SK-N-SH treated with all-trans-retinoic acid at 6 μM for 48 hours (cell line): Measurements from ENCODE around the gene TEX26.
A peak's percentile ranks its signal among the peaks of the same experiment; 100 is the strongest.

Experiments used
- ATAC-seq: fragments of 200-7000 bp; cut with Tn5 transposase; 3 replicates; pipeline ENCODE4 v1.9.1; 2020; ENCODE audit warnings: mild to moderate bottlenecking, moderate library complexity
- ARNTL ChIP-seq: fragments of 450-650 bp; formaldehyde crosslinking; IDR thresholded peaks from 2 replicates; pipeline ENCODE4 v1.5.0; 2020; ENCODE audit warnings: low read depth, mild to moderate bottlenecking, moderate library complexity, borderline replicate concordance
- BACH2 ChIP-seq: fragments of 250-450 bp; sonication (Bioruptor Pico); IDR thresholded peaks from 2 replicates; pipeline ENCODE4 v1.9.0; 2021; ENCODE audit warnings: mild to moderate bottlenecking, borderline replicate concordance
- CSDC2 ChIP-seq: fragments of 250-450 bp; sonication (Bioruptor Pico); IDR thresholded peaks from 2 replicates; pipeline ENCODE4 v1.5.0; 2020; ENCODE audit warnings: mild to moderate bottlenecking, moderate library complexity
- ESRRG ChIP-seq: fragments of 250-450 bp; sonication (Bioruptor Pico); IDR thresholded peaks from 2 replicates; pipeline ENCODE4 v1.6.1; 2021; ENCODE audit warnings: mild to moderate bottlenecking
- GLIS3 ChIP-seq: fragments of 250-450 bp; sonication (Bioruptor Pico); IDR thresholded peaks from 2 replicates; pipeline ENCODE4 v1.5.0; 2020; ENCODE audit warnings: mild to moderate bottlenecking, moderate library complexity
- ISL1 ChIP-seq: fragments of 250-450 bp; sonication (Bioruptor Pico); IDR thresholded peaks from 2 replicates; pipeline ENCODE4 v2.1.2; 2022; ENCODE audit warnings: mild to moderate bottlenecking, moderate library complexity
- OSR1 ChIP-seq: fragments of 250-450 bp; sonication (Bioruptor Pico); IDR thresholded peaks from 2 replicates; pipeline ENCODE4 v1.8.0; 2022; ENCODE audit warnings: moderate library complexity, mild to moderate bottlenecking, inconsistent platforms
- RARB ChIP-seq: fragments of 250-450 bp; sonication (Bioruptor Pico); IDR thresholded peaks from 2 replicates; pipeline ENCODE4 v1.8.0; 2021; ENCODE audit warnings: mild to moderate bottlenecking, moderate library complexity
- SNAI2 ChIP-seq: fragments of 250-450 bp; sonication (Bioruptor Pico); IDR thresholded peaks from 2 replicates; pipeline ENCODE4 v1.5.0; 2020; ENCODE audit warnings: mild to moderate bottlenecking, moderate library complexity
- TCF4 ChIP-seq: fragments of 250-450 bp; sonication (Bioruptor Pico); IDR thresholded peaks from 2 replicates; pipeline ENCODE4 v1.8.0; 2021; ENCODE audit warnings: mild to moderate bottlenecking, moderate library complexity, borderline replicate concordance
- ZC3H10 ChIP-seq: fragments of 250-450 bp; sonication (Bioruptor Pico); IDR thresholded peaks from 2 replicates; pipeline ENCODE4 v1.5.1; 2021; ENCODE audit warnings: mild to moderate bottlenecking, moderate library complexity
- ZFP3 ChIP-seq: fragments of 250-450 bp; sonication (Bioruptor Pico); IDR thresholded peaks from 2 replicates; pipeline ENCODE4 v1.5.0; 2020; ENCODE audit warnings: mild to moderate bottlenecking, moderate library complexity
- ZFP30 ChIP-seq: fragments of 450-650 bp; formaldehyde crosslinking; IDR thresholded peaks from 2 replicates; pipeline ENCODE4 v1.5.0; 2022; ENCODE audit warnings: mild to moderate bottlenecking, moderate library complexity
- ZNF565 ChIP-seq: fragments of 450-650 bp; formaldehyde crosslinking; conservative IDR thresholded peaks from 2 replicates; pipeline ENCODE4 v1.5.0; 2020; ENCODE audit warnings: low read depth, mild to moderate bottlenecking, moderate library complexity
- ZNF70 ChIP-seq: fragments of 450-650 bp; formaldehyde crosslinking; IDR thresholded peaks from 2 replicates; pipeline ENCODE4 v1.5.0; 2020; ENCODE audit warnings: mild to moderate bottlenecking, moderate library complexity
- ZNF8 ChIP-seq: fragments of 450-650 bp; formaldehyde crosslinking; IDR thresholded peaks from 2 replicates; pipeline ENCODE4 v1.5.0; 2020; ENCODE audit warnings: mild to moderate bottlenecking, moderate library complexity
- TF ChIP-seq, protein P1 (sequence below): fragments of 250-450 bp; sonication (Bioruptor Pico); IDR thresholded peaks from 2 replicates; pipeline ENCODE4 v1.5.1; 2020; ENCODE audit warnings: low read depth, mild to moderate bottlenecking, moderate library complexity
- TF ChIP-seq, protein P2 (sequence below): fragments of 250-450 bp; sonication (Bioruptor Pico); IDR thresholded peaks from 2 replicates; pipeline ENCODE4 v1.5.0; 2020; ENCODE audit warnings: mild to moderate bottlenecking, moderate library complexity
- TF ChIP-seq, protein P3 (sequence below): fragments of 250-450 bp; sonication (Bioruptor Pico); IDR thresholded peaks from 2 replicates; pipeline ENCODE4 v1.8.0; 2021; ENCODE audit warnings: low read depth, mild to moderate bottlenecking, moderate library complexity, borderline replicate concordance
- TF ChIP-seq, protein P4 (sequence below): fragments of 250-450 bp; sonication (Bioruptor Pico); IDR thresholded peaks from 2 replicates; pipeline ENCODE4 v1.5.1; 2021; ENCODE audit warnings: mild to moderate bottlenecking, moderate library complexity
- TF ChIP-seq, protein P5 (sequence below): fragments of 250-450 bp; sonication (Bioruptor Pico); IDR thresholded peaks from 2 replicates; pipeline ENCODE4 v1.8.0; 2020; ENCODE audit warnings: mild to moderate bottlenecking, moderate library complexity, borderline replicate concordance

The TEX26 gene

GRCh38 chr13:30972888-30973377 lies 40.5 kb downstream of the TEX26 start (continued):
- TF ChIP-seq ZNF565 (CRISPR knock-in tag) (no peak), TCF4 (CRISPR knock-in tag) (peak; percentile 87), ZNF70 (CRISPR knock-in tag) (no peak), GLIS3 (CRISPR knock-in tag) (0 out of 2 replicates have a peak, but pooled peaks have one; percentile 30)
- TF ChIP-seq, protein P1, sequence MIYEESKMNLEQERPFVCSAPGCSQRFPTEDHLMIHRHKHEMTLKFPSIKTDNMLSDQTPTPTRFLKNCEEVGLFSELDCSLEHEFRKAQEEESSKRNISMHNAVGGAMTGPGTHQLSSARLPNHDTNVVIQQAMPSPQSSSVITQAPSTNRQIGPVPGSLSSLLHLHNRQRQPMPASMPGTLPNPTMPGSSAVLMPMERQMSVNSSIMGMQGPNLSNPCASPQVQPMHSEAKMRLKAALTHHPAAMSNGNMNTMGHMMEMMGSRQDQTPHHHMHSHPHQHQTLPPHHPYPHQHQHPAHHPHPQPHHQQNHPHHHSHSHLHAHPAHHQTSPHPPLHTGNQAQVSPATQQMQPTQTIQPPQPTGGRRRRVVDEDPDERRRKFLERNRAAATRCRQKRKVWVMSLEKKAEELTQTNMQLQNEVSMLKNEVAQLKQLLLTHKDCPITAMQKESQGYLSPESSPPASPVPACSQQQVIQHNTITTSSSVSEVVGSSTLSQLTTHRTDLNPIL (CRISPR knock-in tag) = peak; percentile 89
- TF ChIP-seq, all 23 proteins: peak for 10

DNA sequence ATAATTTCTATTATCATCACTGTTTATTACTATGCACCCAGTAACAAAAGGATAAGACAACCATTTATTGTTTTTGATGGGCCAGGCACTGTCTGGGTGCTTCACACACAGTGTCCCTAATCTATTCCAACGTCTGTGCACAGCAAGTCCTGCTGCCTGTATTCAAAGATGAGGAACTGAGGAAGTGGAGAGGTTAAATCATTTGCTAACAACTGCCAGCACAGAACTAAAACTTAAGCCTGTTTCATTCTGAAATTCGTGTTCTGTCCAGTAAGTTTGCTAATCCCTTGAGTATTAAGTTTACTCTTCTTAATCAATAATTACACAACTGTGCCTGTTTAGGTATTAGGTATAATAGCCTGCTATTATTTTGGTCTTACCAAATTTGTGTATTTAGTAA lies 41.9 kb downstream of the TEX26 start:
- TF ChIP-seq ESRRG (CRISPR knock-in tag) = no peak
- no peak for TF ChIP-seq RARB (CRISPR knock-in tag)
- TF ChIP-seq ZFP30 (CRISPR knock-in tag) = no peak
- TF ChIP-seq BACH2 = no peak
- no peak for TF ChIP-seq ZNF565 (CRISPR knock-in tag)
- TF ChIP-seq, protein P2, sequence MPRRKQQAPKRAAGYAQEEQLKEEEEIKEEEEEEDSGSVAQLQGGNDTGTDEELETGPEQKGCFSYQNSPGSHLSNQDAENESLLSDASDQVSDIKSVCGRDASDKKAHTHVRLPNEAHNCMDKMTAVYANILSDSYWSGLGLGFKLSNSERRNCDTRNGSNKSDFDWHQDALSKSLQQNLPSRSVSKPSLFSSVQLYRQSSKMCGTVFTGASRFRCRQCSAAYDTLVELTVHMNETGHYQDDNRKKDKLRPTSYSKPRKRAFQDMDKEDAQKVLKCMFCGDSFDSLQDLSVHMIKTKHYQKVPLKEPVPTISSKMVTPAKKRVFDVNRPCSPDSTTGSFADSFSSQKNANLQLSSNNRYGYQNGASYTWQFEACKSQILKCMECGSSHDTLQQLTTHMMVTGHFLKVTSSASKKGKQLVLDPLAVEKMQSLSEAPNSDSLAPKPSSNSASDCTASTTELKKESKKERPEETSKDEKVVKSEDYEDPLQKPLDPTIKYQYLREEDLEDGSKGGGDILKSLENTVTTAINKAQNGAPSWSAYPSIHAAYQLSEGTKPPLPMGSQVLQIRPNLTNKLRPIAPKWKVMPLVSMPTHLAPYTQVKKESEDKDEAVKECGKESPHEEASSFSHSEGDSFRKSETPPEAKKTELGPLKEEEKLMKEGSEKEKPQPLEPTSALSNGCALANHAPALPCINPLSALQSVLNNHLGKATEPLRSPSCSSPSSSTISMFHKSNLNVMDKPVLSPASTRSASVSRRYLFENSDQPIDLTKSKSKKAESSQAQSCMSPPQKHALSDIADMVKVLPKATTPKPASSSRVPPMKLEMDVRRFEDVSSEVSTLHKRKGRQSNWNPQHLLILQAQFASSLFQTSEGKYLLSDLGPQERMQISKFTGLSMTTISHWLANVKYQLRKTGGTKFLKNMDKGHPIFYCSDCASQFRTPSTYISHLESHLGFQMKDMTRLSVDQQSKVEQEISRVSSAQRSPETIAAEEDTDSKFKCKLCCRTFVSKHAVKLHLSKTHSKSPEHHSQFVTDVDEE (CRISPR knock-in tag) = no peak
- no peak for TF ChIP-seq ZFP3 (CRISPR knock-in tag)
- TF ChIP-seq CSDC2 (CRISPR knock-in tag) = no peak
- no peak for TF ChIP-seq OSR1 (CRISPR knock-in tag)
- TF ChIP-seq ARNTL = no peak
- TF ChIP-seq GLIS3 (CRISPR knock-in tag) = no peak
- TF ChIP-seq, protein P3, sequence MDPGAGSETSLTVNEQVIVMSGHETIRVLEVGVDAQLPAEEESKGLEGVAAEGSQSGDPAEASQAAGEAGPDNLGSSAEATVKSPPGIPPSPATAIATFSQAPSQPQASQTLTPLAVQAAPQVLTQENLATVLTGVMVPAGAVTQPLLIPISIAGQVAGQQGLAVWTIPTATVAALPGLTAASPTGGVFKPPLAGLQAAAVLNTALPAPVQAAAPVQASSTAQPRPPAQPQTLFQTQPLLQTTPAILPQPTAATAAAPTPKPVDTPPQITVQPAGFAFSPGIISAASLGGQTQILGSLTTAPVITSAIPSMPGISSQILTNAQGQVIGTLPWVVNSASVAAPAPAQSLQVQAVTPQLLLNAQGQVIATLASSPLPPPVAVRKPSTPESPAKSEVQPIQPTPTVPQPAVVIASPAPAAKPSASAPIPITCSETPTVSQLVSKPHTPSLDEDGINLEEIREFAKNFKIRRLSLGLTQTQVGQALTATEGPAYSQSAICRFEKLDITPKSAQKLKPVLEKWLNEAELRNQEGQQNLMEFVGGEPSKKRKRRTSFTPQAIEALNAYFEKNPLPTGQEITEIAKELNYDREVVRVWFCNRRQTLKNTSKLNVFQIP = no peak
- TF ChIP-seq ZC3H10 (CRISPR knock-in tag) = no peak
- TF ChIP-seq ISL1 (CRISPR knock-in tag) = no peak
- no peak for TF ChIP-seq TCF4 (CRISPR knock-in tag)
- no peak for TF ChIP-seq SNAI2 (CRISPR knock-in tag)
- TF ChIP-seq ZNF8 = no peak
- TF ChIP-seq, all 23 proteins: peak for 0
- no peak for ATAC-seq

DNA sequence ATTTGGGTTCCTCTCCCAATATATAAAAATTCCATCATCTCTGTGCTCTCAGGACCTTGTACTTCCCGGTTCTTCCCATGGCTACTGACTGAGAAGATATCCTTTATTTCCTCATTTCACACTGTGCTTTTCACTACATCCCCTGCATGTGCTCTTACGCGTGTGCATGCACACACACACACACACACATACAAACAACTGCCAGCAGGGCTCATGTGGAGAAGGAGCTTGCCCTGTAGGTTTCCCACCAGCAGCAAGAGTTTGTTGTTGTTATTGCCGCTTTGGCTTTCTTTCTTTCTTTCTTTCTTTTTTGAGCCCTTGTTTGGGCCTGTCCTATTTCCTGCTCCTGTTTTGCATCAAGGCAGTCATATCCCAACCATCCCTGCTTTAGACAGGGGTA lies 43.6 kb downstream of the TEX26 start:
- ATAC-seq = no peak
- TF ChIP-seq, protein P2 (CRISPR knock-in tag) = no peak
- TF ChIP-seq ZNF8 (no peak), ISL1 (CRISPR knock-in tag) (no peak), TCF4 (CRISPR knock-in tag) (no peak), ZNF565 (CRISPR knock-in tag) (no peak), ESRRG (CRISPR knock-in tag) (no peak), CSDC2 (CRISPR knock-in tag) (no peak), SNAI2 (CRISPR knock-in tag) (no peak)
- TF ChIP-seq, protein P4, sequence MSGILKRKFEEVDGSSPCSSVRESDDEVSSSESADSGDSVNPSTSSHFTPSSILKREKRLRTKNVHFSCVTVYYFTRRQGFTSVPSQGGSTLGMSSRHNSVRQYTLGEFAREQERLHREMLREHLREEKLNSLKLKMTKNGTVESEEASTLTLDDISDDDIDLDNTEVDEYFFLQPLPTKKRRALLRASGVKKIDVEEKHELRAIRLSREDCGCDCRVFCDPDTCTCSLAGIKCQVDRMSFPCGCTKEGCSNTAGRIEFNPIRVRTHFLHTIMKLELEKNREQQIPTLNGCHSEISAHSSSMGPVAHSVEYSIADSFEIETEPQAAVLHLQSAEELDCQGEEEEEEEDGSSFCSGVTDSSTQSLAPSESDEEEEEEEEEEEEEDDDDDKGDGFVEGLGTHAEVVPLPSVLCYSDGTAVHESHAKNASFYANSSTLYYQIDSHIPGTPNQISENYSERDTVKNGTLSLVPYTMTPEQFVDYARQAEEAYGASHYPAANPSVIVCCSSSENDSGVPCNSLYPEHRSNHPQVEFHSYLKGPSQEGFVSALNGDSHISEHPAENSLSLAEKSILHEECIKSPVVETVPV (CRISPR knock-in tag) = no peak
- TF ChIP-seq, protein P5, sequence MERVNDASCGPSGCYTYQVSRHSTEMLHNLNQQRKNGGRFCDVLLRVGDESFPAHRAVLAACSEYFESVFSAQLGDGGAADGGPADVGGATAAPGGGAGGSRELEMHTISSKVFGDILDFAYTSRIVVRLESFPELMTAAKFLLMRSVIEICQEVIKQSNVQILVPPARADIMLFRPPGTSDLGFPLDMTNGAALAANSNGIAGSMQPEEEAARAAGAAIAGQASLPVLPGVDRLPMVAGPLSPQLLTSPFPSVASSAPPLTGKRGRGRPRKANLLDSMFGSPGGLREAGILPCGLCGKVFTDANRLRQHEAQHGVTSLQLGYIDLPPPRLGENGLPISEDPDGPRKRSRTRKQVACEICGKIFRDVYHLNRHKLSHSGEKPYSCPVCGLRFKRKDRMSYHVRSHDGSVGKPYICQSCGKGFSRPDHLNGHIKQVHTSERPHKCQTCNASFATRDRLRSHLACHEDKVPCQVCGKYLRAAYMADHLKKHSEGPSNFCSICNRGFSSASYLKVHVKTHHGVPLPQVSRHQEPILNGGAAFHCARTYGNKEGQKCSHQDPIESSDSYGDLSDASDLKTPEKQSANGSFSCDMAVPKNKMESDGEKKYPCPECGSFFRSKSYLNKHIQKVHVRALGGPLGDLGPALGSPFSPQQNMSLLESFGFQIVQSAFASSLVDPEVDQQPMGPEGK (CRISPR knock-in tag) = no peak
